GM23338 (cell line): Measurements from ENCODE around the gene ZFHX3. TPM values are rescaled to one million over a fixed set of nuclear protein-coding genes. Genes with fewer than 3 reads are reported as not detected.
A peak's percentile ranks its signal among the peaks of the same experiment; 100 is the strongest.

Experiments
- ATAC-seq: fragments of 200-7000 bp; cut with Tn5 transposase; 3 replicates; pipeline ENCODE4 v1.9.1; 2020
- DNase-seq: peaks from one replicate; pipeline ENCODE4 v3.0.0-alpha.2; 2015; ENCODE audit warnings: low spot score
- H2AFZ ChIP-seq: fragments of 200-600 bp; sonication (generic); 2 replicates; pipeline ENCODE4 v1.8.0; 2016; ENCODE audit warnings: antibody characterized with exemption, mild to moderate bottlenecking, moderate library complexity
- H3F3A ChIP-seq: fragments of 200-600 bp; sonication (generic); replicated peaks from 2 replicates; pipeline ENCODE4 v1.8.0; 2017; ENCODE audit warnings: antibody characterized with exemption, mixed run types, low read depth
- H3K27ac ChIP-seq: fragments of 200-600 bp; sonication (generic); 2 replicates; pipeline ENCODE4 v1.6.1; 2016; ENCODE audit warnings: low read depth
- H3K27me3 ChIP-seq: fragments of 200-600 bp; sonication (generic); 2 replicates; pipeline ENCODE4 v1.8.0; 2016; ENCODE audit warnings: mild to moderate bottlenecking, mixed run types, moderate library complexity; ENCODE audit not compliant: insufficient read depth
- H3K36me3 ChIP-seq: fragments of 200-600 bp; sonication (generic); 2 replicates; pipeline ENCODE4 v1.8.0; 2016; ENCODE audit warnings: mild to moderate bottlenecking; ENCODE audit not compliant: insufficient read depth
- H3K4me1 ChIP-seq: fragments of 200-600 bp; sonication (generic); 2 replicates; pipeline ENCODE4 v1.8.0; 2016; ENCODE audit warnings: mild to moderate bottlenecking, moderate library complexity; ENCODE audit not compliant: insufficient read depth
- H3K4me2 ChIP-seq: fragments of 200-600 bp; sonication (generic); 2 replicates; pipeline ENCODE4 v1.7.1; 2017; ENCODE audit warnings: mixed run types
- H3K4me3 ChIP-seq: fragments of 200-600 bp; sonication (generic); 2 replicates; pipeline ENCODE4 v1.6.1; 2016; ENCODE audit warnings: mixed run types
- H3K79me2 ChIP-seq: fragments of 200-600 bp; sonication (generic); replicated peaks from 2 replicates; pipeline ENCODE4 v1.8.0; 2017; ENCODE audit warnings: mild to moderate bottlenecking; ENCODE audit not compliant: insufficient read depth
- H3K9me2 ChIP-seq: fragments of 200-600 bp; sonication (generic); 2 replicates; pipeline ENCODE4 v1.8.0; 2017; ENCODE audit not compliant: insufficient read depth
- H4K20me1 ChIP-seq: fragments of 200-600 bp; sonication (generic); replicated peaks from 2 replicates; pipeline ENCODE4 v1.8.0; 2017; ENCODE audit warnings: mild to moderate bottlenecking; ENCODE audit not compliant: insufficient read depth
- H3K27ac Mint-ChIP-seq: 2 replicates; pipeline ENCODE4 v1.8.0; 2020; ENCODE audit warnings: inconsistent platforms, mild to moderate bottlenecking, moderate library complexity, mixed read lengths
- H3K27me3 Mint-ChIP-seq: 3 replicates; pipeline ENCODE4 v1.8.0; 2022; ENCODE audit warnings: low read depth, mild to moderate bottlenecking, moderate library complexity, mixed read lengths, inconsistent platforms; ENCODE audit not compliant: insufficient read depth, poor library complexity
- H3K36me3 Mint-ChIP-seq: 3 replicates; pipeline ENCODE4 v1.8.0; 2021; ENCODE audit warnings: low read depth, mild to moderate bottlenecking, inconsistent platforms, moderate library complexity, mixed read lengths
- H3K4me1 Mint-ChIP-seq: 3 replicates; pipeline ENCODE4 v1.8.0; 2020; ENCODE audit warnings: mild to moderate bottlenecking, inconsistent platforms, mixed read lengths
- H3K4me3 Mint-ChIP-seq: 3 replicates; pipeline ENCODE4 v1.8.0; 2021; ENCODE audit warnings: moderate library complexity, mild to moderate bottlenecking, inconsistent platforms, mixed read lengths
- H3K9me3 Mint-ChIP-seq: 3 replicates; pipeline ENCODE4 v1.8.0; 2020; ENCODE audit warnings: moderate library complexity, mild to moderate bottlenecking, inconsistent platforms, mixed read lengths
- CREB1 ChIP-seq: fragments of 250-450 bp; sonication (Bioruptor Pico); IDR thresholded peaks from 2 replicates; pipeline ENCODE4 v1.5.0; 2020; ENCODE audit warnings: low read depth, mild to moderate bottlenecking, moderate library complexity
- EZH2 ChIP-seq: fragments of 200-600 bp; sonication (generic); IDR thresholded peaks from one replicate; pipeline ENCODE4 v1.8.0; 2017; ENCODE audit warnings: antibody characterized with exemption, mild to moderate bottlenecking, low read depth; ENCODE audit not compliant: unreplicated experiment
- JUNB ChIP-seq: IDR thresholded peaks from one replicate; pipeline ENCODE4 v1.6.1; 2016; ENCODE audit warnings: antibody characterized with exemption; ENCODE audit not compliant: unreplicated experiment
- NANOG ChIP-seq: IDR thresholded peaks from 2 replicates; pipeline ENCODE4 v1.6.1; 2016; ENCODE audit warnings: antibody characterized with exemption, borderline replicate concordance
- POLR2AphosphoS5 ChIP-seq: IDR thresholded peaks from 2 replicates; pipeline ENCODE4 v1.6.1; 2016; ENCODE audit warnings: antibody characterized with exemption, low read depth
- STAT1 ChIP-seq: IDR thresholded peaks from one replicate; pipeline ENCODE4 v1.6.1; 2016; ENCODE audit warnings: antibody characterized with exemption; ENCODE audit not compliant: unreplicated experiment
- ZNF114 ChIP-seq: fragments of 250-450 bp; sonication (Bioruptor Pico); IDR thresholded peaks from 2 replicates; pipeline ENCODE4 v1.5.0; 2020; ENCODE audit warnings: mild to moderate bottlenecking, moderate library complexity
- ZNF331 ChIP-seq: fragments of 250-450 bp; sonication (Bioruptor Pico); IDR thresholded peaks from 2 replicates; pipeline ENCODE4 v1.5.0; 2020; ENCODE audit warnings: low read depth, mild to moderate bottlenecking, moderate library complexity
- polyA plus RNA-seq: library from polyadenylated mRNA; unstranded; fragments of >200 nt; fragmentation: Nextera tagmentation; extraction: Ambion mirVana; gene quantifications from 2 replicates; pipeline ENCODE4 v1.2.1, GENCODE V29; 2016
- total RNA-seq: library from RNA; depleted of rRNA; stranded (reverse); fragments of >200 nt; shearing (Covaris generic); gene quantifications from 2 replicates; pipeline ENCODE4 v1.2.3, GENCODE V29; 2014
- TF ChIP-seq, protein P1 (sequence below), 2 experiments: fragments of 200-600 bp in 1 of 2; sonication (generic) in 1 of 2; conservative IDR thresholded peaks; 2 replicates each; pipeline versions ENCODE4 v1.5.1 to v1.6.1; 2016 to 2017; ENCODE audit warnings: antibody characterized with exemption in 2 of 2, low read depth in 2 of 2, mild to moderate bottlenecking in 2 of 2, moderate library complexity in 1 of 2
- TF ChIP-seq, protein P2 (sequence below): fragments of 250-450 bp; sonication (Bioruptor Pico); IDR thresholded peaks from 2 replicates; pipeline ENCODE4 v1.5.0; 2020; ENCODE audit warnings: mild to moderate bottlenecking, moderate library complexity

ZFHX3 gene
- total and polyA plus RNA-seq, 2 experiments from 2014 or later: 1.0 to 1.5 TPM

- H3F3A ChIP-seq: peaks cover 32% of the 10 kb centered on the region
- no peak overlapping the region for H2AFZ ChIP-seq
- H4K20me1 ChIP-seq: peaks cover 39% of the 10 kb centered on the region
- Mint-ChIP-seq H3K27me3 (peaks cover 97% of the 10 kb centered on the region), H3K9me3 (peaks cover 3% of the 10 kb centered on the region; the same call in 1 of the 3 replicates), H3K36me3 (no peaks in the 10 kb centered on the region), H3K27ac (no peak overlapping the region), H3K4me3 (no peak overlapping the region), H3K4me1 (peaks cover 48% of the 10 kb centered on the region)
- TF ChIP-seq CREB1 (CRISPR knock-in tag) (no peak), EZH2 (peak; percentile 62)
- TF ChIP-seq, protein P1, sequence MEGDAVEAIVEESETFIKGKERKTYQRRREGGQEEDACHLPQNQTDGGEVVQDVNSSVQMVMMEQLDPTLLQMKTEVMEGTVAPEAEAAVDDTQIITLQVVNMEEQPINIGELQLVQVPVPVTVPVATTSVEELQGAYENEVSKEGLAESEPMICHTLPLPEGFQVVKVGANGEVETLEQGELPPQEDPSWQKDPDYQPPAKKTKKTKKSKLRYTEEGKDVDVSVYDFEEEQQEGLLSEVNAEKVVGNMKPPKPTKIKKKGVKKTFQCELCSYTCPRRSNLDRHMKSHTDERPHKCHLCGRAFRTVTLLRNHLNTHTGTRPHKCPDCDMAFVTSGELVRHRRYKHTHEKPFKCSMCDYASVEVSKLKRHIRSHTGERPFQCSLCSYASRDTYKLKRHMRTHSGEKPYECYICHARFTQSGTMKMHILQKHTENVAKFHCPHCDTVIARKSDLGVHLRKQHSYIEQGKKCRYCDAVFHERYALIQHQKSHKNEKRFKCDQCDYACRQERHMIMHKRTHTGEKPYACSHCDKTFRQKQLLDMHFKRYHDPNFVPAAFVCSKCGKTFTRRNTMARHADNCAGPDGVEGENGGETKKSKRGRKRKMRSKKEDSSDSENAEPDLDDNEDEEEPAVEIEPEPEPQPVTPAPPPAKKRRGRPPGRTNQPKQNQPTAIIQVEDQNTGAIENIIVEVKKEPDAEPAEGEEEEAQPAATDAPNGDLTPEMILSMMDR (conservative IDR thresholded peaks at IDR 0.05; ENCODE audit: low read depth in 2 of 2): peak; percentile 43 to 50
- DNase-seq (no peak), ATAC-seq (no peak)
- no peak overlapping the region for H3K27ac ChIP-seq
- H3K4me3 ChIP-seq: no peak overlapping the region
- no peak overlapping the region for H3K4me2 ChIP-seq
- H3K9me2 ChIP-seq: no peaks in the 10 kb centered on the region
- peaks cover 48% of the 10 kb centered on the region for H3K4me1 ChIP-seq
- H3K27me3 ChIP-seq: peaks cover 95% of the 10 kb centered on the region
- H3K79me2 ChIP-seq: no peaks in the 10 kb centered on the region
- H3K36me3 ChIP-seq: no peaks in the 10 kb centered on the region
Observed at GRCh38 chr16:73031155-73031866, 16.6 kb downstream of the ZFHX3 start.

DNA sequence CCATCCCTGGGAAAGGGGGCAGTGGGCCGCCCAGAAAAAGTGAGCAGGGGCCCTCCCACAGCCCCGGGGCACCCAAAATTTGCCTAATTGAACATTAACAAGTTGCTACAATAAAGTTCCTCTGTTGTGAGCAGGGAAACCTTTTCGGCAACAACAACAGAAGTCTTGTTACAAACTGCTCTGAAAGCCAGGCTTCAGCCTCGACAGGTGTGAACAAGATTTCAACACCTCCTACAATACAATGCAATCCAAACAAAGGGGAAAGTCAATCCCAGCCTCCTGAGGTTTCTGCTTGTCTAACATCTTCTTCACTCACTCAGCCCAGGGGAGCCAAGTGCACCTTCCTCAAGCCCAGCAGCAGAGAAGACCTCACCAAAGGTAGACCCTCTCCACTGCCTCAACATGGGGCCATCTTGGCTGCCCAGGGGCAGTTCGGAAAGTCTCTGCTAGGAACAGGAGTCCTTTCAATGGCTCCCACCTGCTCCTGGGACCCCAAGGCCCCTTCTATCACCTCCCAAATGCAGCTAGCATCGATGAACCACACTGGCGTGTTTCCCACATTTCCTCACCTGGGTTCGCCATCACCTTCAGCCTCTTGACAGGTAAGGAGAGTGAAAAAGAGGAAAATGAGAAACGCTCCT lies 19.1 kb downstream of the ZFHX3 start:
- H3K79me2 ChIP-seq: no peaks in the 10 kb centered on the region
- peaks cover 25% of the 10 kb centered on the region for H3K4me1 ChIP-seq
- H3K4me3 ChIP-seq: no peak overlapping the region
- no peaks in the 10 kb centered on the region for H3K36me3 ChIP-seq
- peaks cover 18% of the 10 kb centered on the region for H3F3A ChIP-seq
- ATAC-seq (no peak), DNase-seq (no peak)
- peaks cover 97% of the 10 kb centered on the region for H3K27me3 ChIP-seq
- peaks cover 97% of the 10 kb centered on the region for H3K27me3 Mint-ChIP-seq
- H4K20me1 ChIP-seq: peaks cover 28% of the 10 kb centered on the region
- H3K4me3 Mint-ChIP-seq: no peak overlapping the region
- no peaks in the 10 kb centered on the region for H3K36me3 Mint-ChIP-seq
- no peak overlapping the region for H2AFZ ChIP-seq
- no peaks in the 10 kb centered on the region for H3K9me2 ChIP-seq
- H3K9me3 Mint-ChIP-seq: no peaks in the 10 kb centered on the region
- H3K4me2 ChIP-seq: no peak overlapping the region
- peaks cover 25% of the 10 kb centered on the region for H3K4me1 Mint-ChIP-seq
- H3K27ac ChIP-seq: no peak overlapping the region
- no peak overlapping the region for H3K27ac Mint-ChIP-seq
- TF ChIP-seq, protein P1 (conservative IDR thresholded peaks at IDR 0.05; ENCODE audit: low read depth in 2 of 2): no peak
- no peak for TF ChIP-seq JUNB
- no peak for TF ChIP-seq NANOG
- no peak for TF ChIP-seq STAT1
- TF ChIP-seq CREB1 (CRISPR knock-in tag): no peak
- no peak for TF ChIP-seq ZNF331 (CRISPR knock-in tag)
- TF ChIP-seq, protein P2, sequence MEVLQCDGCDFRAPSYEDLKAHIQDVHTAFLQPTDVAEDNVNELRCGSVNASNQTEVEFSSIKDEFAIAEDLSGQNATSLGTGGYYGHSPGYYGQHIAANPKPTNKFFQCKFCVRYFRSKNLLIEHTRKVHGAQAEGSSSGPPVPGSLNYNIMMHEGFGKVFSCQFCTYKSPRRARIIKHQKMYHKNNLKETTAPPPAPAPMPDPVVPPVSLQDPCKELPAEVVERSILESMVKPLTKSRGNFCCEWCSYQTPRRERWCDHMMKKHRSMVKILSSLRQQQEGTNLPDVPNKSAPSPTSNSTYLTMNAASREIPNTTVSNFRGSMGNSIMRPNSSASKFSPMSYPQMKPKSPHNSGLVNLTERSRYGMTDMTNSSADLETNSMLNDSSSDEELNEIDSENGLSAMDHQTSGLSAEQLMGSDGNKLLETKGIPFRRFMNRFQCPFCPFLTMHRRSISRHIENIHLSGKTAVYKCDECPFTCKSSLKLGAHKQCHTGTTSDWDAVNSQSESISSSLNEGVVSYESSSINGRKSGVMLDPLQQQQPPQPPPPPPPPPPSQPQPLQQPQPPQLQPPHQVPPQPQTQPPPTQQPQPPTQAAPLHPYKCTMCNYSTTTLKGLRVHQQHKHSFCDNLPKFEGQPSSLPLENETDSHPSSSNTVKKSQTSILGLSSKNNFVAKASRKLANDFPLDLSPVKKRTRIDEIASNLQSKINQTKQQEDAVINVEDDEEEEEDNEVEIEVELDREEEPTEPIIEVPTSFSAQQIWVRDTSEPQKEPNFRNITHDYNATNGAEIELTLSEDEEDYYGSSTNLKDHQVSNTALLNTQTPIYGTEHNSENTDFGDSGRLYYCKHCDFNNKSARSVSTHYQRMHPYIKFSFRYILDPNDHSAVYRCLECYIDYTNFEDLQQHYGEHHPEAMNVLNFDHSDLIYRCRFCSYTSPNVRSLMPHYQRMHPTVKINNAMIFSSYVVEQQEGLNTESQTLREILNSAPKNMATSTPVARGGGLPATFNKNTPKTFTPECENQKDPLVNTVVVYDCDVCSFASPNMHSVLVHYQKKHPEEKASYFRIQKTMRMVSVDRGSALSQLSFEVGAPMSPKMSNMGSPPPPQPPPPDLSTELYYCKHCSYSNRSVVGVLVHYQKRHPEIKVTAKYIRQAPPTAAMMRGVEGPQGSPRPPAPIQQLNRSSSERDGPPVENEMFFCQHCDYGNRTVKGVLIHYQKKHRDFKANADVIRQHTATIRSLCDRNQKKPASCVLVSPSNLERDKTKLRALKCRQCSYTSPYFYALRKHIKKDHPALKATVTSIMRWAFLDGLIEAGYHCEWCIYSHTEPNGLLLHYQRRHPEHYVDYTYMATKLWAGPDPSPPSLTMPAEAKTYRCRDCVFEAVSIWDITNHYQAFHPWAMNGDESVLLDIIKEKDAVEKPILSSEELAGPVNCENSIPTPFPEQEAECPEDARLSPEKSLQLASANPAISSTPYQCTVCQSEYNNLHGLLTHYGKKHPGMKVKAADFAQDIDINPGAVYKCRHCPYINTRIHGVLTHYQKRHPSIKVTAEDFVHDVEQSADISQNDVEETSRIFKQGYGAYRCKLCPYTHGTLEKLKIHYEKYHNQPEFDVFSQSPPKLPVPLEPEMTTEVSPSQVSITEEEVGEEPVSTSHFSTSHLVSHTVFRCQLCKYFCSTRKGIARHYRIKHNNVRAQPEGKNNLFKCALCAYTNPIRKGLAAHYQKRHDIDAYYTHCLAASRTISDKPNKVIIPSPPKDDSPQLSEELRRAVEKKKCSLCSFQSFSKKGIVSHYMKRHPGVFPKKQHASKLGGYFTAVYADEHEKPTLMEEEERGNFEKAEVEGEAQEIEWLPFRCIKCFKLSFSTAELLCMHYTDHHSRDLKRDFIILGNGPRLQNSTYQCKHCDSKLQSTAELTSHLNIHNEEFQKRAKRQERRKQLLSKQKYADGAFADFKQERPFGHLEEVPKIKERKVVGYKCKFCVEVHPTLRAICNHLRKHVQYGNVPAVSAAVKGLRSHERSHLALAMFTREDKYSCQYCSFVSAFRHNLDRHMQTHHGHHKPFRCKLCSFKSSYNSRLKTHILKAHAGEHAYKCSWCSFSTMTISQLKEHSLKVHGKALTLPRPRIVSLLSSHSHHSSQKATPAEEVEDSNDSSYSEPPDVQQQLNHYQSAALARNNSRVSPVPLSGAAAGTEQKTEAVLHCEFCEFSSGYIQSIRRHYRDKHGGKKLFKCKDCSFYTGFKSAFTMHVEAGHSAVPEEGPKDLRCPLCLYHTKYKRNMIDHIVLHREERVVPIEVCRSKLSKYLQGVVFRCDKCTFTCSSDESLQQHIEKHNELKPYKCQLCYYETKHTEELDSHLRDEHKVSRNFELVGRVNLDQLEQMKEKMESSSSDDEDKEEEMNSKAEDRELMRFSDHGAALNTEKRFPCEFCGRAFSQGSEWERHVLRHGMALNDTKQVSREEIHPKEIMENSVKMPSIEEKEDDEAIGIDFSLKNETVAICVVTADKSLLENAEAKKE (CRISPR knock-in tag): no peak
- no peak for TF ChIP-seq ZNF114 (CRISPR knock-in tag)
- TF ChIP-seq EZH2: no peak
- TF ChIP-seq POLR2AphosphoS5: no peak
